ENCODE results near the gene ADM2. TPM values are rescaled to one million over a fixed set of nuclear protein-coding genes. Genes with fewer than 3 reads are reported as not detected.
"Not testable (repeated sequence)": the region's sequence is repeated elsewhere in the genome, so short reads cannot be mapped to it uniquely, and the experiment has no call there.

The ADM2 gene
- 10 to 100 TPM; 25.5 to 28.8 TPM for total RNA-seq

DNA sequence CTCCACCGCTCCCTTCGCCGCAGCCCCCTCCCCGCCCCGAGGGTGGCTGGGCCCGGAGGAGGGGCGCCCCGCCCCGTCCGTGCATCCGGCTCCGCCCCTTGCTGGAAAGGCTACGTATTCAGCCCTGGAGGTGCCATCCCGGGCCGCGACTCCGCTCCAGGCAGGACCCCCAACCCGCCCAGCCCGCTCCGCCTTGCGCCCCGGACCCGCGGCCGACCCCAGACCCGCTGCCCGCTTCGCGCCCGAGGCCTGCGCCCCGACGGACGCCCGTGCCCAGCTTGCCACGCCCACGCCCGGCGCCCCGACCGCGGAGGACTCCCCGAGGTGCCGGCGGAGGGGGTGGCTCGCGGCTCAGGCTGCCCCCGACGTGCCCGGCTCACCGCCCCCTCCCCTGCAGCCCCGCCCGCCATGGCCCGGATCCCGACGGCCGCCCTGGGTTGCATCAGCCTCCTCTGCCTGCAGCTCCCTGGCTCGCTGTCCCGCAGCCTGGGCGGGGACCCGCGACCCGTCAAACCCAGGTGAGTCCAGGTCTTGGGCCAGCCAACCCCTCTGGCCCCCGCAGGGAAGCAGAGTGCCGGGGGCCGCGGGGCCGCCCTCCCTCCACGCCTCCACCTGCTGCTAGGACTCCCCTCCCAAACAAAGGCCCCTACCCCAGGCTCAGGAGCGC, at the start of gene ADM2:
Gene ADM2 (plus strand): TSS at position 104 of the 667 bp plus-strand sequence. CDS start 305 bp downstream, at position 409.
- Mint-ChIP-seq H3K27me3 (ENCODE audit: low read depth) (peaks cover 9% of the 10 kb centered on the region), H3K9me3 (no peaks in the 10 kb centered on the region), H3K4me3 (peak within 1 kb of the TSS; percentile 79 to 88), H3K27ac (no peak within 1 kb of the TSS), H3K4me1 (ENCODE audit: low read depth) (peaks cover 10% of the 10 kb centered on the region), H3K36me3 (ENCODE audit: insufficient read depth in 2 of 2) (peaks cover 0 to 3% of the 10 kb centered on the region in 2 donors)
- DNase-seq (peak; percentile 79 to 83), ATAC-seq (replicated peaks in 1 of 2) (peak; percentile 92 to 93)

DNA sequence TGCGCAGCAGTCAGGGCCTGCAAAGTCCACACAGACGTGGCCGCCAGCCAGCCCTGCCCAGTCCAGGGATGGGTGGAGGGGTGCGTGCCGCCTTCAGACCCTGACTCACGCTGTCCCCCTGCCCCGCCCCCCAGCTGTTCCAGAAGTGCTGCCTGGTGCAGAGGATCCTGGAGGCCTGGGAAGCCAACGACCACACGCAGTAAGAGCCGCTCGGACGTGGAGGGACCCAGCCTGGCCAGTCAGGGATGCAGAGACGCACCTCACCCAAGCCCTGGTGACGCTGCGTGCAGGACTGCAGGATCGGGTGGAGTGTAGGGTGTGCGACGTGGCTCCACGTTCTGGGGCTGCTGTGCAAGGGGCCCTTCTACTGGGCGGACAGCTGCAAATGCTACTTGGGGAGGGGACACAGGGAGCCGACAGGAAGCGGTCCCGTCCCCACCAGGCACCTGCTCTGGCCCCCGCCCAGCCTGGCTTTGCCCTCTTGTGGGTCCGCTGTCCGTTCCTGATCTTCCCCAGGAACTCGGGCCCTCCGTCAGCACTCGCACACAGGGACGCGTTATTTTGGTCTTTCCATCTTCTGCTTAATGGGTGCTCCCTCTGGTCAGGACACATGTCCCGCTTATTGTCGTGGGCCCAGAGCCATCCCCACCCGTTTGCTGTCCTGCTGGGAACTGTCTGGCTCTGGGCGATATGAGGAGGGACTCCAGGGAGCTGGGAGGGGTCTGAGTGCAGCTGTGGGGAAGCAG, 49.0 kb upstream of the ADM2 start:
- Mint-ChIP-seq H3K27ac (no peak overlapping the region), H3K27me3 (ENCODE audit: low read depth) (no peaks in the 10 kb centered on the region), H3K36me3 (ENCODE audit: insufficient read depth in 2 of 2) (peaks cover 5 to 18% of the 10 kb centered on the region in 2 donors), H3K4me1 (ENCODE audit: low read depth) (no peaks in the 10 kb centered on the region), H3K9me3 (no peaks in the 10 kb centered on the region), H3K4me3 (no peak overlapping the region)
- no peak for ATAC-seq (replicated peaks in 1 of 2)
- DNase-seq = no peak

DNA sequence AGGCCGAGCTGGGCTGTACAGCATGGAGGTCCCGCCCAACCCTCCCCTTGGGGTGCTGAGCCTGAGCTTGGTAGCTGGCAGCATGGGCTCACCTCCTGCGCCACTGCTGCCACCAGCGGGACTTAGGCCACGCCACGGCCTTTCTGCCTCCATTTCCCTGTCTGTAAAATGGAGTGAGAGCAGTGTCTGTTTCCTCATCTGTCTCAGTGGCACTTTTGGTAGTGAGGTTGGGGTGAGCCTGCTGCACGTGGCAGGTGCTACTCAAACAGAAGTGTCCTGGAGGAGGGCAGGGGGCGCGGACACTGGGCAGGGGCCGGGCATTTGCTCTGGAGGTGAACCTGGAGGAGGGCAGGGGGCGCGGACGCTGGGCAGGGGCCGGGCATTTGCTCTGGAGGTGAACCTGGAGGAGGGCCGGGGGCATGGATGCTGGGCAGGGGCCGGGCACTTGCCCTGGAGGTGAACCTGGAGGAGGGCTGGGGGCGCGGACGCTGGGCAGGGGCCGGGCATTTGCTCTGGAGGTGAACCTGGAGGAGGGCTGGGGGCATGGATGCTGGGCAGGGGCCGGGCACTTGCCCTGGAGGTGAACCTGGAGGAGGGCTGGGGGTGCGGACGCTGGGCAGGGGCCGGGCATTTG, 48.3 kb upstream of the ADM2 start:
- not testable (repeated sequence) for H3K9me3 Mint-ChIP-seq; H3K4me3 Mint-ChIP-seq; H3K27ac Mint-ChIP-seq; ATAC-seq (replicated peaks in 1 of 2); DNase-seq; H3K27me3 Mint-ChIP-seq (ENCODE audit: low read depth); H3K4me1 Mint-ChIP-seq (ENCODE audit: low read depth)
- peaks cover 5 to 17% of the 10 kb centered on the region in 2 donors for H3K36me3 Mint-ChIP-seq (ENCODE audit: insufficient read depth in 2 of 2)

DNA sequence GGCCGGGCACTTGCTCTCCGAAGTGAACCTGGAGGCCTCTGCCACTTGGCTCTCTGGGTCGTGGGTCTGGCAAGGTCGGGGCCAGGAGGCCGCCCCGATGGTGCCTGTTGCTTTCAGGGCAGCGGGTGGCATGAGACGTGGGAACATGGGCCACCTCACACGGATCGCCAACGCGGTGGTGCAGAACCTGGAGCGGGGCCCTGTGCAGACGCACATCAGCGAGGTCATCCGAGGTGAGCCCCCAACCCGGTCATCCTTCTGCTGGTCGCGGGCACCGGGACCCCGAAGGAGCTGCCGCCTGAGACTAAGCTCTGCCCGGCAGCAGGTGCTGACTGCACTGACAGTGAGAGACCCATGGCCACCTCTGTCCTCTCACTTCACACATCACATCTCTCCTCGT, 46.5 kb upstream of the ADM2 start:
- no peak overlapping the region for H3K4me3 Mint-ChIP-seq
- no peaks in the 10 kb centered on the region for H3K9me3 Mint-ChIP-seq
- ATAC-seq (replicated peaks in 1 of 2) (no peak), DNase-seq (no peak)
- H3K27ac Mint-ChIP-seq = no peak overlapping the region
- no peaks in the 10 kb centered on the region for H3K4me1 Mint-ChIP-seq (ENCODE audit: low read depth)
- H3K36me3 Mint-ChIP-seq (ENCODE audit: insufficient read depth in 2 of 2) = peaks cover 0 to 8% of the 10 kb centered on the region in 2 donors
- H3K27me3 Mint-ChIP-seq (ENCODE audit: low read depth) = no peaks in the 10 kb centered on the region

- ATAC-seq (replicated peaks in 1 of 2) = no peak
- Mint-ChIP-seq H3K27me3 (ENCODE audit: low read depth) (no peaks in the 10 kb centered on the region), H3K36me3 (ENCODE audit: insufficient read depth in 2 of 2) (peaks cover 0 to 8% of the 10 kb centered on the region in 2 donors), H3K27ac (peak overlapping the region; percentile 66), H3K4me1 (ENCODE audit: low read depth) (no peaks in the 10 kb centered on the region), H3K4me3 (no peak overlapping the region), H3K9me3 (no peaks in the 10 kb centered on the region)
- no peak for DNase-seq
Measured at GRCh38 chr22:50435291-50436014, 45.9 kb upstream of the ADM2 start.

- Mint-ChIP-seq H3K27me3 (ENCODE audit: low read depth) (no peaks in the 10 kb centered on the region), H3K4me3 (no peak overlapping the region), H3K9me3 (no peaks in the 10 kb centered on the region), H3K27ac (no peak overlapping the region), H3K36me3 (ENCODE audit: insufficient read depth in 2 of 2) (peaks cover 0 to 8% of the 10 kb centered on the region in 2 donors), H3K4me1 (ENCODE audit: low read depth) (no peaks in the 10 kb centered on the region)
- ATAC-seq (replicated peaks in 1 of 2) = no peak
- DNase-seq = no peak
Measured at GRCh38 chr22:50436015-50436830, 45.1 kb upstream of the ADM2 start.

- no peaks in the 10 kb centered on the region for H3K27me3 Mint-ChIP-seq (ENCODE audit: low read depth)
- H3K27ac Mint-ChIP-seq = no peak overlapping the region
- H3K36me3 Mint-ChIP-seq (ENCODE audit: insufficient read depth in 2 of 2) = peaks cover 0 to 3% of the 10 kb centered on the region in 2 donors
Measured at GRCh38 chr22:50436841-50437341, 44.5 kb upstream of the ADM2 start.

GRCh38 chr22:50437511-50438304, 43.6 kb upstream of the ADM2 start:
- H3K27me3 Mint-ChIP-seq (ENCODE audit: low read depth) = no peaks in the 10 kb centered on the region
- H3K36me3 Mint-ChIP-seq (ENCODE audit: insufficient read depth in 2 of 2) = peaks cover 0 to 3% of the 10 kb centered on the region in 2 donors

More at GRCh38 chr22:50436841-50437341, 44.5 kb upstream of the ADM2 start:
- Mint-ChIP-seq H3K4me3 (no peak overlapping the region), H3K4me1 (ENCODE audit: low read depth) (no peaks in the 10 kb centered on the region), H3K9me3 (no peaks in the 10 kb centered on the region)
- ATAC-seq (replicated peaks in 1 of 2) (peak in 1 of 2 donors; percentile 8), DNase-seq (no peak)

GRCh38 chr22:50438305-50439275, 42.8 kb upstream of the ADM2 start:
- H3K4me3 Mint-ChIP-seq = no peak overlapping the region
- peaks cover 0 to 3% of the 10 kb centered on the region in 2 donors for H3K36me3 Mint-ChIP-seq (ENCODE audit: insufficient read depth in 2 of 2)
- no peaks in the 10 kb centered on the region for H3K27me3 Mint-ChIP-seq (ENCODE audit: low read depth)
- H3K4me1 Mint-ChIP-seq (ENCODE audit: low read depth) = no peaks in the 10 kb centered on the region
- ATAC-seq (replicated peaks in 1 of 2) (no peak), DNase-seq (no peak)
- no peak overlapping the region for H3K27ac Mint-ChIP-seq
- no peaks in the 10 kb centered on the region for H3K9me3 Mint-ChIP-seq

More at GRCh38 chr22:50437511-50438304, 43.6 kb upstream of the ADM2 start:
- no peak overlapping the region for H3K27ac Mint-ChIP-seq
- ATAC-seq (replicated peaks in 1 of 2) = no peak
- no peak overlapping the region for H3K4me3 Mint-ChIP-seq
- no peaks in the 10 kb centered on the region for H3K4me1 Mint-ChIP-seq (ENCODE audit: low read depth)
- no peak for DNase-seq
- H3K9me3 Mint-ChIP-seq = no peaks in the 10 kb centered on the region

DNA sequence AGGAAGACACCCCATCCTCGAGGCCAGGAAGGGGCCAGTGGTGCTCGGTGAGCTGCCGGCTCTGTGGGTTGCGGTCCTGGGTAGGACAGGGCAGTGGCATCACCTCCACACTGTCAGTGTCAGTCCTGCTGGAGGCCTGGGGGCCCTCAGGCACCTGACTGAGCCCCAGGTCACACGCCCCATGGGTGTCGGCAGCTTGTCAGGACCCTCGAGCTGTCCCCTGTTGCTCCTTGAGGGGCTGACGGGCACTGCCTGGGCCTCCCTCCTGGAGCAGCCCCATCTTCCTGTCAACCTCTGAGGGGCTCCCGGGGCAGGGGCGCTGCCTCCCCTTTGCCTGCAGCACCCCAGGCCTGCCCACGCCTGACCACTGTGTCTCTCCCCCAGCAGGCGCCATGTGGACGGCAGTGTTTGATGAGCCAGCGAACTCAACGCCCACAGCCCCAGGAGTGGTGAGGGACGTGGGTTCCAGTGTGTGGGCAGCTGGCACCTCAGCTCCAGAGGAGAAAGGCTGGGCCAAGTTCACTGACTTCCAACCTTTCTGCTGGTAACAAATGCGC, 42.0 kb upstream of the ADM2 start:
- ATAC-seq (replicated peaks in 1 of 2) = no peak
- no peaks in the 10 kb centered on the region for H3K9me3 Mint-ChIP-seq
- H3K36me3 Mint-ChIP-seq (ENCODE audit: insufficient read depth in 2 of 2) = peaks cover 0 to 3% of the 10 kb centered on the region in 2 donors
- no peak overlapping the region for H3K4me3 Mint-ChIP-seq
- no peaks in the 10 kb centered on the region for H3K4me1 Mint-ChIP-seq (ENCODE audit: low read depth)
- DNase-seq = no peak
- H3K27me3 Mint-ChIP-seq (ENCODE audit: low read depth) = no peaks in the 10 kb centered on the region
- H3K27ac Mint-ChIP-seq = no peak overlapping the region
